Erythroblast (primary cell): ENCODE data around the gene EPN2.

Experiments
- GATA1 ChIP-seq: IDR thresholded peaks from 2 replicates; pipeline ENCODE4 v1.6.1; 2011; ENCODE audit warnings: low read depth, mild to moderate bottlenecking, control low read depth, low read length, moderate library complexity
- POLR2A ChIP-seq: IDR thresholded peaks from 2 replicates; pipeline ENCODE4 v1.6.1; 2011; ENCODE audit warnings: mild to moderate bottlenecking, low read length

- TF ChIP-seq POLR2A (no peak), GATA1 (no peak)
Measured at GRCh38 chr17:19333736-19334290, 96.6 kb downstream of the EPN2 start.
